CD4-positive, alpha-beta T cell treated with Interleukin-4 for 4 hours (primary cell): ENCODE measurements around the gene AIPL1.
A peak's percentile ranks its signal among the peaks of the same experiment; 100 is the strongest.

Experiments used
- DNase-seq: peaks from one replicate; pipeline ENCODE4 v3.0.0-alpha.2; 2020

AIPL1 gene

GRCh38 chr17:6465206-6466003 lies 30.5 kb upstream of the AIPL1 start:
- no peak for DNase-seq

- no peak for DNase-seq
These were observed 29.6 kb upstream of the AIPL1 start for GRCh38 chr17:6464446-6465041.

- DNase-seq, result no peak
These were observed 28.9 kb upstream of the AIPL1 start for GRCh38 chr17:6463616-6464445.

DNA sequence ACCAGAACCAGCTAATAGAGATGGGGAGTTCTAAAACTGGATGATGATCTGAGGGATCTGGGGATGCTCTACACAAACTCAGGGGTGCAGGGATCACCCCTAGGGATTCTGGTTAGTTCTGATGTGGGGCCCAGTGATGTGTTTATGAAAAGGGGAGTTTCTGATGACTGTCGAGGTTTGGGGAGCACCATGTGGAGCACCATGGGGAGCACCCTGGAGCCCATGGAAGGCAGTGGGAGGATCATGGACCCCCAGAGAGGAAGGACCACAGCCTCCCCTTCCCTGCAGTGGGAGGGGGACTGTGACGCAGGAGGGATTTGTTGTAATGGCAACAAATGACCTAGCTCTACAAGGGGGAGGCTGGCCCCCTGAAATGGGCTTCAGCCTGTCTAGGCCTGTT lies 27.8 kb upstream of the AIPL1 start:
- no peak for DNase-seq

- DNase-seq, result no peak
These were observed 27.0 kb upstream of the AIPL1 start for GRCh38 chr17:6461792-6462524.

DNA sequence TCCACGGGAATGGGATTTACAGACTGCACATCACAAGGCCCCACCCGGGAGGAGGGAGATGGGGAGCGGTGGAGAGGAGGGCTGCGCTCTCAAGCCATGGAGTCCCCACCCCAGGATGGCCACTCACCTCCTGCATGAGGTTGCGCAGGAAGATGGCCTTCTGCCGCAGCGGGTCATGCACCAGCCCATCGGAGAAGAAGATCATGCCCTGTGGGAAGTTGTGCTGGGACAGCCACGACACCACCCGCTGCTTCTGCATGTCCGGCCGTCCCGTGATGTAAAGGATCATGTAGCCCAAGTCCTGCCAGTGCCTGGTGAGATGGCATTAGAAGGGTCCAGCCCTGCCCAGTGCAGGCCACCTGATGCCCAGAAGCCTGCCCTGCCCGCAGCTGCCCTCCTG lies 26.3 kb upstream of the AIPL1 start:
- no peak for DNase-seq

GRCh38 chr17:6460531-6461161 lies 25.7 kb upstream of the AIPL1 start:
- no peak for DNase-seq

- no peak for DNase-seq
These were observed 23.6 kb upstream of the AIPL1 start for GRCh38 chr17:6458460-6458950.

DNA sequence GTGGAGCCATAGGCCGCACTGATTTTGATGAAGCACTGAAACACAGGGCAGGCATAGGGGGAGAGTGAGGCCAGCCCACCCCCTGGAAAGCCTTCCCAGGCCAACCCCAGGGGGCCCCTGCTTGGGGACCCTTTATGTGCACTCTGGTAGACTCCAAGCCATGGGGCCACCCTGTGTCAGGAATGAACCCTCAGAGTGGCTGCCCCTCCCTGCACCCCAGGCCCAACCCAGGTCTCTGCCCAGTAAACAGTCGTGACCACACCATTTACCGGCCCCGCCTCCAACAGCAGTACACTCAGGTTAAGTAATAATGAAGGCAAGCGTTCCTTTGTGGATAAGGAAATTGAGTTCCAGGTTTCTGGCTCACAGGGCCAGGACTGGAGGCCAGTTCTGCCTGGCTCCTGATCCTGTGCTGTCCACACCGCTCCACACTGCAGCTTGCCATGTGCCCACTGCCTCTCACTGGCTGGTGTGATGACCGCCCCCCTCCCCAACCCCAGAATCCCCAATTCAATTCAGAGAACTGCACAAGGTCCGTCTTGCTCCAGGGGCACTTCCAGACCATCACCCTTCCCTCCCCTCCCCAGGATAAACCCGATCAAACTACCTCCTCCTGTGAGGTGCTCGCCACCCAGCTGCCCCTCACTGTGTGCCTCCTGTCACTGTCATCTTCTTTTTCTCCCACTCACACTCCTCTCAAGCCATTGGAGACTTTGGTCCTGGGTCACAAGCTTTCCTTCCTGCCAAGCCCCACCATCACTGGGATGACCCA lies 23.0 kb upstream of the AIPL1 start:
- DNase-seq, result no peak

- DNase-seq, result no peak
These were observed 22.2 kb upstream of the AIPL1 start for GRCh38 chr17:6456914-6457687.

GRCh38 chr17:6456321-6456720 lies 21.4 kb upstream of the AIPL1 start:
- DNase-seq, result no peak

DNA sequence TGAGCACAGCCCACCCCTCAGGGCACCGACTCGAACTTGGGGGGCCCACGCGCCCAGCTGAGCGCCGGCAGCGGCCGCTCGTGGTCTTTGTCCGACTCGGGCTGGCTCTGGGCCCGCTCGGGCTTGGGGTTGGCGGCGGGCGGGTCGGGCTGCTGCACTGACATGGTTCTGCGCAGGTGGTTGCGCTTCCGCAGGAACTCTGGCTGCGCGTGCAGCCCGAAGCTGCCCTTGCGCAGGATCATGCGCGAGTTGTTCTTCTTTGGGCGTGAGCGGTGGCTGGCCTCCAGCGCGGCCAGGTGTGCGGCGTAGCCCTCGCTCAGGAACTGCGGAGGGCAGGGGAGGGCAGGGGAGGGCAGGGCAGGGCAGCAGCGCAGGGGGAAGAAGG lies 20.4 kb upstream of the AIPL1 start:
- DNase-seq, result peak; percentile 20

GRCh38 chr17:6454495-6455320 lies 19.8 kb upstream of the AIPL1 start:
- DNase-seq, result no peak

DNA sequence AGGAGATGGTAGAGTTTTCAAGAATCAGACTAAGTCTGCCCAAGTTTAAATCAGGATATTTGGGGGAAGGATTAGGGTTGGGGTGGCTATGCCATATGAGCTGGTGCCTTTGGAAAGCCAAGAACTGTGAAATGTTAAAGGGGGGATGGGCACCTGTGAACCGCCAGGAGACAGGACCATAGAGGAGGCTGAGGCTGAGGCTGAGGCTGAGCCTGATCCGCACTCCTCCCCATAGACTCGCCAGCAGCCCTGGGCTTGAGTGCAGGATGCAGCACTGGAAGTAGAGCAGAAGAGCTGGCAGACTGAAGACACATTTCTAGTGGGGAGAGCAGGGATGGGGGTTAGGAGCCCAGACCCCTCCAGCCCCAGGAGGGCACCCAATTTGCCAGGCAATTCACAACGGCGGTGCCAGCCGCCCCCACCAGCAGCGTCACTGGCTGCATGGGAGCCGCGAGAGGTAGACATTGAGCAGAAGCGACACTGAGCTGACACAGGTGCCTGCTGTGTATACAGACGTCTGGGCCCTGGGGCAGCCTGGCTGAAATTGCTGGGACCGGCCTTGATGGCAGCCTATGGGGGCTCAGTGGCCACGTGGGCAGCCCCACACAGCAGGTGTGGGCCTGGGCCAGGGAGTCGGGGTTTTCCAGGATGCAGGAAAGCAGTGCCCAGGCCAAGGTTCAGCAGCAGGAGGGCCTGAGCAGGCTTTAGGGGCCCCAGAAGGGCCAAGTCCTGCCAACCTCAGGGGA lies 18.5 kb upstream of the AIPL1 start:
- no peak for DNase-seq

DNA sequence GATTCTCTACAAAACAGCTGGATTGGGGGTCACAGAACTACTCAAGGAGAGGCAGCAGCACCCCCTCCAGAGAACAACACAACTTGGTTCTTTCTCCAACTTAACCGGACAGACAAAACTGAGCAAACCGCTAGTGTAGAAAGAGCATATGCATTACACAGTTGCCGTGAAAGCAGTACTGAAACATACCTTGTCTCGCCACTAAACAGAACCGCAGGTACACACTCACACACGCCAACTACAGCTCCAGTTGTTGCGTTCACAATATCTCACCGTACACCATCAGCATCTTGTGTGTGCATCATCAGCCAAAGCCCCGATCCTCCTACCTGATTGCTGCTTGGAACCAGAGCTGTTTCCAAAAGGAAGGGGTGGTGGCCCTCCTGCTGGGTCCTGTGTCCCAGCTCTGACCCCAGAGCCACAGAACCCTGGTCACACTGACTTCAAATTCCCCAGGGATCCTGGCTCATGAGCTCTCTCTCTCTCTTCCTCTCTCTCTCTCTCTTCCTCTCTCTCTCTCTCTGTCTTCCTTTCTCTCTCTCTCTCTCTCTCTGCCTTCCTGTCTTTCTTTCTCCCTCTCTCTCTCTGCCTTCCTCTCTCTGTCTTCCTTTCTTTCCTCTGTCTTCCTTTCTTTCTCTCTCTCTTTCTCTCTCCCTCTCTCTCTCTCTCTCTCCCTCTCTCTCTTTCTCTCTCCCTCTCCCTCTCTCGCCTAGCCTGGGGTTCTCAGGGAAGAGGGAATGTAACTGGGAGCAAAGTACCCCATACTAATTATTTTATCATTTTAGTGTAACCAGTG lies 17.7 kb upstream of the AIPL1 start:
- DNase-seq, result no peak

DNA sequence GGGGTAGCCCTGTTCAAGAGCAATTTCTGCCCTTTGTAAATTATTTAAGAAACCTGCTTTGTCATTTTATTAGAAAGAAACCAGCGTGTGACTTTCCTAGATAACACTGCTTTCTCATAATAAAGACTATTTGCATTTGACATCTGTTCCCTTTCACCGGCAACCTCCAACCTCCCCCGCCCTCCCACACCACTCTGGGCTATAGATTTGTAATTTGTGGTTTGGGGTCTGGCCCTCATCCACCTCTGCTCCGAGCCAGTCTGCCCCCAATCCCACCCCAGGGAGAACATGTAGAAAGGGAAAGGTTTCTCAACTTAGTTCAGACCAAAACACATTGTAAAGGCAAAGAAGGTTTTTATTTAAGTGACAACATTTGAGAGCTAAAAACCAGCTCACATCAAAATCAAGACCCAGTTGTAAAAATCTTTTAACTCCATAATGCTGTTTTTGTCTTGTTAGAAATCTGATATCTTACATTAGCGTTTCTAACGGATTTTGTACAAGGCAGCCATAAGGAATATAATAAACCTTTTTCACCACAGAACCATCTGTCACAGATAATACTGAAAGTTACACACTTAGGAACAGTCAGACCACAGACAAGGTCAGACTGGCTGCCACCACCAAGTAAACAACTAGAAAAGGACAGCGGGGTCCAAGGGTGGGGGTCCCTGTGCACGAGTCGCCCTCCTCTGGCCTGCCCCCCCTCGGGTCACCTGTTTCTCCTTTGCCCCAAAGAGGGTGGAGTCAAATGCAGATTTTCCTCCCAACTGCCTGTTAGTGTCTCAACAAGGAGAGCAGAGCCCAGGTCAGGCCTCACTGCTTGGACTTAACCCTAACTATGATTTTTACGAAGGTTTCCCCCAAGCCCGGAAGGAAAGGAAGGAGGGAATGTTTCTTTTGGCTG lies 16.3 kb upstream of the AIPL1 start:
- no peak for DNase-seq

- no peak for DNase-seq
These were observed 14.4 kb upstream of the AIPL1 start for GRCh38 chr17:6449307-6449706.
